ENCODE measurements around the gene HGD.
"Not testable (repeated sequence)": the region's sequence is repeated elsewhere in the genome, so short reads cannot be mapped to it uniquely, and the experiment has no call there.

Gene HGD

GRCh38 chr3:120637851-120638559, 44.0 kb downstream of the HGD start:
- DNase-seq (ENCODE audit: low read depth in 2 of 2) = no peak

- DNase-seq (ENCODE audit: low read depth in 2 of 2) = no peak
Measured at GRCh38 chr3:120636795-120637401, 45.1 kb downstream of the HGD start.

GRCh38 chr3:120634539-120634938, 47.5 kb downstream of the HGD start:
- no peak for DNase-seq (ENCODE audit: low read depth in 2 of 2)

- no peak for DNase-seq (ENCODE audit: low read depth in 2 of 2)
Measured at GRCh38 chr3:120625159-120625586, 56.9 kb downstream of the HGD start.

DNA sequence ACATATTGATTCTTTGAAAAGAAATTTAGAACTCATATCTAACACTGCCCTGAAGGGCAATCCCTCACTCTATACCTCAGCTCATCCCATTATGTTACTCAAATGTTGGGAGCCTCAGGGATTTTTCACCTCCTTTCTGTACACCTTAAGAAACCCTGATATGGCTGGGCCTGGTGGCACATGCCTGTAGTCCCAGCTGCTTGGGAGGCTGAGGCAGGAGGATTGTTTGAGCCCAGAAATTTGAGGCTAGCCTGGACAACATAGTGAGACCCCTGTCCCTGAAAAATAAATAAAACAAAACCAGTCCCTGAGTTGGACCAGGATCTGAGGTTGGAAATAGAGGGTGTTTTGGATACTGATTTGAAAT, 58.3 kb downstream of the HGD start:
- DNase-seq (ENCODE audit: low read depth in 2 of 2) = no peak

DNA sequence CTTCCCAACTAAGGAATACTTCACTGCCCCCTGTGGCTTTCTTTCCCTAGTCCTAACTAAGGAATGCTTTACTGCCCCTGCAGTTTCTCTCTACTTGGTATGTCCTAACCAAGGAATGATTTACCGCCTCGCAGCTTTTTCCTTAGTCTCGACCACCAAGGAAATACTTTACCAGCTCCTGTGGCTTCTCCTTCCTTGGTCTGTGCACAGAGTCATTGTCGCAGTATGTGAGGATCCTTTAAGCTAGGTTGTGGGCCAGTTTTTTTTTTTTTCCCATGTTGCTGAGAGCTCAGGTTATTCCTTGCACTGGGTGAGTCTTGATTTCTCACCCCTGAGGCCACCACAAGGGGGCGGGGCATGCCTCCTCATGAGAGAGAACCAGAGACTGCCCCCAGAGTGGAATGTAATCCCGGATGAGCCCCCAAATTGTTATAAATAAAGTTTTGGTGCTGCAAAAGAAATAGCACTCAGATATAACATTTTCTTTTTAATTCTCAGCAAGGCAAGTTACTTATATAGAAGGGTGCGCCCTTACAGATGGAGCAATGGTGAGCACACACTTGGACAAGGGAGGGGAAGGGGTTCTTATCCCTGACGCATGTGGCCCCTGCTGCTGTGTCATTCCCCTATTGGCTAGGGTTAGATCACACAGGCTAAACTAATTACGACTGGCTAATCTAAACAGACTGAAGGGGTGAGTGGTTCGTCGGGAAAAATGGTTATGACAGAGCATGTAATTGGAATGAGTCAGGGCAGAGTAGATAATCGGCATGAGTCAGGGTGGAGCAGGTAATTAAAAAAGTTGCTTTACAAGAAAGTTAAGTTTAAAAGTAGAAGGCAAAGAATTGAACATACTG, 58.9 kb downstream of the HGD start:
- DNase-seq (ENCODE audit: low read depth in 2 of 2) = no peak

- no peak for DNase-seq (ENCODE audit: low read depth in 2 of 2)
Measured at GRCh38 chr3:120622457-120622856, 59.6 kb downstream of the HGD start.

DNA sequence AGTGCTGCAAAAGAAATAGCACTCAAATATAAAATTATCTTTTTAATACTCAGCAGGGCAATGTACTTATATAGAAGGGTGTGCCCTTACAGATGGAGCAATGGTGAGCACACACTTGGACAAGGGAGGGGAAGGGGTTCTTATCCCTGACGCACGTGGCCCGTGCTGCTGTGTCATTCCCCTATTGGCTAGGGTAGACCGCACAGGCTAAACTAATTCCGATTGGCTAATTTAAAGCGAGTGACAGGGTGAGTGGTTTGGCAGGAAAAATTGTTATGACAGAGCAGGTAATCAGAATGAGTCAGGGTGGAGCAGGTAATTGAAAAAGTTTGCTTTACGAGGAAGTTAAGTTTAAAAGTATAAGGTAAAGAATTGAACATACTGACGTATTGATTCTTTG, 65.3 kb downstream of the HGD start:
- not testable (repeated sequence) for DNase-seq (ENCODE audit: low read depth in 2 of 2)

GRCh38 chr3:120615847-120616609, 66.0 kb downstream of the HGD start:
- DNase-seq (ENCODE audit: low read depth in 2 of 2) = no peak

- DNase-seq (ENCODE audit: low read depth in 2 of 2) = no peak
Measured at GRCh38 chr3:120614765-120615164, 67.3 kb downstream of the HGD start.

- DNase-seq (ENCODE audit: low read depth in 2 of 2) = no peak
Measured at GRCh38 chr3:120608506-120608905, 73.5 kb downstream of the HGD start.

- no peak for DNase-seq (ENCODE audit: low read depth in 2 of 2)
Measured at GRCh38 chr3:120604784-120605183, 77.3 kb downstream of the HGD start.

GRCh38 chr3:120604382-120604781, 77.7 kb downstream of the HGD start:
- DNase-seq (ENCODE audit: low read depth in 2 of 2) = no peak

DNA sequence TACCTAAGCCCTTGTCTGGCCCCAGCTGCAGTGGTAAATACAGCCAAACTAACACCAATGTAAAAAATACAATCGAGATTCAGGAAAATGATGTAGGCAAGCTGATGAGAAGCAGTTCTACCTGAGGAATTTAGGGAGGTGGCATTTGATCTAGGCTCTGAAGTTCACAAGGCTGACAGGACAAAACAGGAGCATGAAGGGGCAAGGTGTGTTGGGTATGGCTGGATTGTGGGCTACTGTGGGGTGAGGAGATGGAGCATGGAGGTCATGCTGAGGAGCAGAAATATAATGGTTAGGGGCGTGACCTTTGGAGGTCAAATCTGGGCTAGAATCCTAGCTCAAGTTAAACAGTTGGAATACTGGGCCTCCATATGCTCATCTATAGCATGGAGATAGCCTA, 79.4 kb downstream of the HGD start:
- DNase-seq (ENCODE audit: low read depth in 2 of 2) = no peak

GRCh38 chr3:120601554-120601953, 80.5 kb downstream of the HGD start:
- no peak for DNase-seq (ENCODE audit: low read depth in 2 of 2)

- DNase-seq (ENCODE audit: low read depth in 2 of 2) = no peak
Measured at GRCh38 chr3:120599211-120599610, 82.8 kb downstream of the HGD start.

- no peak for DNase-seq (ENCODE audit: low read depth in 2 of 2)
Measured at GRCh38 chr3:120597445-120598049, 84.5 kb downstream of the HGD start.

GRCh38 chr3:120596853-120597223, 85.2 kb downstream of the HGD start:
- no peak for DNase-seq (ENCODE audit: low read depth in 2 of 2)

DNA sequence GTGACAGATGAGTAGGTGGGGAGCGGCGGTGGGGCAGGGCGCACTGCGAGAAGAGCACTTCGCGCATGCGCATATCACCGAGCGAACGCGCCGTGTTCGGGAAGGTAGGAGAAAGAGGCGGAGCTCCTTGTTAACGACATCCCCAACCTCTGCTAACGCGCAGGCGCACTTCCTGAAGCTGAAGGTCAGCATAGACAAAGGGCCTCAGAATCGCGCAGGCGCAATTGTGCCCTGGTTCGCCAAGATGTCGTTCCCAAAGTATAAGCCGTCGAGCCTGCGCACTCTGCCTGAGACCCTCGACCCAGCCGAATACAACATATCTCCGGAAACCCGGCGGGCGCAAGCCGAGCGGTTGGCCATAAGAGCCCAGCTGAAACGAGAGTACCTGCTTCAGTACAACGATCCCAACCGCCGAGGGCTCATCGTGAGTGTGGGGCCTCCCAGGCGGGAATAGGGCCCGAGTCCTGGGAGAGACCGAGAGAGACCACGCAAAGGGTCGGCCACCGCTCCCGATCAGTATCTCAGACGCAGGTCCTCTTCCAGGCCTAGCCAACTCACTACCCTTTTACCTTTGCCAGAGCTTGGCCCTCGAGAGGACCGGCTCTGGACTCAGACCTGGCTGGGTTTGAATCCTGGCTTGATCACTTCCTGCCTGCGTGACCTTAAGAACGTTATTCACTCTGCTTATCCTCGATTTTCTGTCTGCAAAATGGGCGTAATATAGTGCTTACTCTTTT, 85.8 kb downstream of the HGD start, which contains the start of gene NDUFB4:
TSS of gene NDUFB4 (plus strand) at position 221 of the 737 bp plus-strand sequence. CDS start at position 245, 24 bp downstream.
- DNase-seq (ENCODE audit: low read depth in 2 of 2) = peak; percentile 92 to 95

DNA sequence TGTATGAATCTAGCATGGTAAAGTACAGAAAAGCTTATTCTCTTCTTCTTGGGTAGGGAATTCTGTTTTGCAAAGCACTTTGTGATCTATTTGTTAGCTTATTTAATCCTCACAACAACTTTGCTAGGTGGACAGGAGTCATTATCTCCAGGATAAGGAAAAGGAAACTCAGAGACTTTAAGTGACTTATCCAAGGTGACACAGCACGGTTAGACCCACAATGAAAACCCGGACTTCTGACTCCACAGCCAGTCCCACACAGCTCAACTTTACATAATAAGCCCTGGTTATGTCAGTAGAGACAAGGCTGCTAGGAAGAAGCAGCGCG, 86.3 kb downstream of the HGD start:
- no peak for DNase-seq (ENCODE audit: low read depth in 2 of 2)
